DMS53 treated with DMSO at 0.1 percent for 48 hours (cell line): ENCODE measurements around the gene SORT1.
"Not testable (repeated sequence)": the region's sequence is repeated elsewhere in the genome, so short reads cannot be mapped to it uniquely, and the experiment has no call there.

ENCODE experiments used
- DNase-seq: peaks from one replicate; lab custom pipeline; 2025; ENCODE audit not compliant: unreplicated experiment; lab: John Stamatoyannopoulos, UW

The SORT1 gene

DNA sequence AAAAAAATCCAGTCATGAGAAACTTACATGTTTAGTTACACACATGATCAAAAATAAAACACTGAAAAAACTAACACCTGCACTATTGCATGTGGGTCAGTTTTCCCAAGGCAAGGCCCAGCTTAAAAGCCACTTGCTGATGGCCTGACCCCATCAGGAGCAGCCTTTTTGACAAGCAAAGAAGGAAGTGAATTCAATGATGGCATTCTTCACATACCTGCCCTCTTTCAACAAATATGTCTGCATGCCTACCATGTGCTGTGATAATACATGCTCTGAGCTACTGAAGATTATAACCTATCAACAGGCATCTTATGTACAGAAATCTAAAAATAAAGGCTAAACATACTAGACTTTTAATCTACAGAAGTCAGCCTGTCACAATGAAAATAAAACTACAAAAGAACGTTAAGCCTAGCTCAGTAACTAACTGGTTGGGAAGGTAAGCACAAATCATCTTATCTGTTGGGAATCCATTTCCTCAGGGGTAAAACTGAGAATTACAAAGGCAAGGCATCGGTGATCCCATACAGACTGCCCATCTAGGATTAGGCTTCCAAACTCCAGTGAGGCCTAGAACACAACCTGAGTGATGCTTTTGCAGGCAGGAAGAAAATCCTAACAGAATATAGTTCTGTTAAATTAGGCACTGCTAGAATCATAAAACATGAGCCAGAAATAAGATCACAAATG is 14.5 kb downstream of the SORT1 start:
- no peak for DNase-seq

DNA sequence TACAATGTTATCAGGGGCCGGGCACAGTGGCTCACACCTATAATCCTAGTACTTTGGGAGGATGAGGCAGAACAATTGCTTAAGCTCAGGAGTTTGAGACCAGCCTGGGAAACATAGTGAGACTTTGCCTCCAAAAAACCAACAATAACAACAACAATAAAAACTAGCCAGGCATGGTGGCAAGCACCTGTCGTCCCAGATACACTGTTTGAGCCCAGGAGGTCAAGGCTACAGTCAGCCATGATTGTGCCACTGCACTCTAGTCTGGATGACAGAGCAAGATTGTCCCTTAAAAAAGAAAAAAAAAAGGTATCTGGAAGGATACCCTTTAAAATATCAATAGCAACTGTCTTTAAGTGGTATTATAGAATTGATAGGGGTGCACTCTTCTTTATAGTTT is 16.1 kb downstream of the SORT1 start:
- no peak for DNase-seq

DNA sequence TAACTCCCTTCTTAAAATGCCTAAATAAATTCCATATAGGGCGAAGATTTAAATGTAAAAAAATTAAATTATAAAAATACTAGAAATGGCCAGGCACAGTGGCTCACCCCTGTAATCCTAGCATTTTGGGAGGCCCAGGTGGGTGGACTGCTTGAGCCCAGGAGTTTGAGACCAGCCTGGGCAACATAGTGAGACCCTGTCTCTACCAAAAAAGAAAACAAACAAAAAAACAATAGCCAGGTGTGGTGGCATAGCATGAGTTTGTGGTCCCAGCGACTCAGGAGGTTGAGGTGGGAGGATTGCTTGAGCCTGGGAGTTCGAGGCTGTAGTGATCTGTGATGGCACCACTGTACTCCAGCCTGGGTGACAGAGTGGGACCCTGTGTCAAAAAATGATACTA is 17.8 kb downstream of the SORT1 start:
- no peak for DNase-seq

DNA sequence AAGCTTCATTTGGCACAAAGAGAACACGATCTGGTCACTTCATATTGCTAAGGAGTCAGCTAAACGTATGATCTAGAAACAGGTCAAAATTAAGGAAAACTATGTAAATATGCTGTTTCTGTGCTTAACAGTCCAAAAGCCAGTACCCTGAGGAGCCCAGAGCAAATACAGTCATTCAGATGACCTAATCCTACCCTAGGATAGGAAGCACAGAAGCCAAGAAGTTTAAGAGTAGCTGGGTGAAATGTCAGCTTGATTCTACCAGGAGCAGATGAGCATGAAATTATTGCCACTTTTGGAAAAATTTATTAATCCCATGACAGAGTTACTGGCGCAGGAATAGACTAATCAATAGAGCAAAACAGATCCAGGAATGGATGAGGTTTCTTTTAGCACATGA is 18.3 kb downstream of the SORT1 start:
- no peak for DNase-seq

DNA sequence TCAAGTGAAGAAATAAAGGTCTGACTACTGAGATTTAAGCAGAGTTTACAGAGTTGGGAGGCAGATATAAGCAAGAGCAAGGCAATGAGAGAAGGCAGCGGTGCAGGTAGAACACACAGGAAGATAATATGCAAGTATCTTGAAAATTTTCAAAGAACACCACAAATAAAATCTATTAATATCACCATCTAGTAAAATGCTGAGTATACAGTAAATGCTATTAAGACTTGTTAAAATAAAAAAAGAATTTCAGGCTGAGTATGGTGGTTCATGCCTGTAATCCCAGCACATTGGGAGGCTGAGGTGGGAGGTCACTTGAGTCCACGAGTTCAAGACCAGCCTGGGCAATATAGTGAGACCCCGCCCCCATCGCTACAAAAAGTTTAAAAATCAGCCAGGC is 20.0 kb downstream of the SORT1 start:
- DNase-seq: no peak

DNA sequence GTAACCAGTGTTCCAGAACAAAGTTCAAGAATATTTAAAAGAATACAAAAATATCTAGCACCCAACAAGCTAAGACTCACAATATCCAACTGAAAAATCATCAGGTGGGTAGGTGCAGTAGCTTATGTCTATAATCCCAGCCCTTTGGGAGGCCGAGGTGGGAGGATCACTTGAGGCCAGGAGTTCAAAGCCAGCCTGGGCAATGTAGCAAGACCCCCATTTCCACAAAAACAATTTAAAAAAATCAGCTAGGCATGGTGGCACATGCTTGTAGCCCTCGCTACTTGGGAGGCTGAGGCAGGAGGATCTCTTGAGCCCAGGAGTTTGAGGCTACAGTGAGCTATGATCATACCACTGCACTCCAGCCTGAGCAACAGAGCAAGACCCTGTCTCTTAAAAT is 24.0 kb downstream of the SORT1 start:
- DNase-seq: not testable (repeated sequence)

DNA sequence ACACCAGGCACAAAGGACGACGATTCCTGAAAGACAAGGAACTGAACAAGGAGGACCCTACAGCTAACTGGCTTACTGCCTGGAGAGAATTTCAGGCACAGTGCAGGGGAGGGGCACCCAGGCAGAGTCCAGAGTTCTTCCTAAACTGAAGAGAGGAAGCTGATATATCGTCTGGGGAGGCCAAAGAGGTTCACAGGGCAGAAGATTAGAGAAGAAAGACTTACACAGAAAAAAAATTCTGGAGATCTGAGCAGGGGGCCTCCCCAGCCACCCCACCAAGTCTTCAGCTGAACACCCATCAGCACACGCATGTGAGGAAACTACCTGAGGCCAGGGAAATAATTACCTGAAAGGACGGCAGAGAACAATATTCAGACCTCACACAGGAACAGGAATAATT is 24.6 kb downstream of the SORT1 start:
- no peak for DNase-seq

DNA sequence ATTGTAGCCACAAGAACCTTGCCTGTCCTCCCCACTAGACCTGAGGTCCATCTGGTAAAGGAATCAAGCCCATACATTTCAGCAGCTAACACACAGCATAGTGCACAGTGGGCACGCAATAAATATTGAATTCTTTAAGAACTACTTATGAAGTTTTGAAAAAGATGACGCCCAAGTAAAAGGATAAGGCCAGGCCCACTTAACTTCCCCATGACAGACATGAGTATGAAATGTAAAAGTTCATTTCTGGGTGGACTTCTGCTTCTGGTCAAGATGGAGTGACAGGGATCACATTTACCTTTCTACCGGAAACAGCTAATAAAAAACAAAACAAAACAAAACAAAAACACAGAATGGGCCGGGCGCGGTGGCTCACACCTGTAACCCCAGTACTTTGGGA is 25.4 kb downstream of the SORT1 start:
- no peak for DNase-seq

DNA sequence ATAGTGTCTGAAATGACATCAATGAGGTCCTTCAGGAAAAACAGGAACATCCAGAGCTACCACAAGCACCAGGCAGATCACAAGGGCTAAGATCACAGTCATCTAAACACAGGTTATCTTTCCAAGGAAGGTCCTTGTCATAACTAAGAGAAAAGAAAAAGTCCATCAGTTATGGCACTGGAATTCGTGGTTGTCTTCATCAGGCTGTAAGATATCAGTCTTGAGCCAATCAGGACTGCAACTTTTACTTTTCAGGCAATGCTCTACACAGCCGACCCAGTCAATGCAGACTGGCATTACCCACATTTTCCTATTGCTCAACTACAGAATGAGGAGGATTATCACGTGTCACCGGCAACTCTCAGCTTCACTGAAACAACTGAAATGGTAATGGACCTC is 26.4 kb downstream of the SORT1 start:
- no peak for DNase-seq

DNA sequence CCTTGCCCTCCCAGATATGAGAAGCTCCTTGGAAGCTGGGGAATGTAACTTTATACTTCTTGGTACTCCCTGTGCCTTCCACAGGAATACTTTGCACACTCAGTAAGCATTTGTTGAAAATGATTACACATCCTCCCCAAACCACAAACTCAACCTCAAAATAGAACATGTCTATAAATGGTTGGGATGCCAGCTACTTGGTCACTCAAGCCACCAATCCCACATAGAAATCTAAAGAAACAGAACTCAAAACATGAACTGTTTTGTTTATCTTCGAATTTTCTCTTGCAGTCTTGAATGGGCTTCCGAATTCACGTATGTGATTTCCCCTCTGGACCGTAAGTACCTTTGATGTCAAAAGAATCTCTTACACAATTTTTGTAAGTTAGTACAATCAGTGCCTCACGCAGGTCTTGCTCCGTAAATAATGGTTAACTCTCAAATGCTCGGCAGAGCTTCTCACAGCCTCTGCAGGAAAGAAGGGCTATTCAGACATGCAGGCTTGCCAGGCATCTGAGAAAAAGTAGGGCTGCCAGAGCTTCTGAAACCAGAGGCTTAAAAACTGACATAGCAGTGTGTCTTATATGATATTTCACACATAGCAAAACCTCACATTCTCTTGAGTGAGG is 26.9 kb downstream of the SORT1 start:
- no peak for DNase-seq

DNA sequence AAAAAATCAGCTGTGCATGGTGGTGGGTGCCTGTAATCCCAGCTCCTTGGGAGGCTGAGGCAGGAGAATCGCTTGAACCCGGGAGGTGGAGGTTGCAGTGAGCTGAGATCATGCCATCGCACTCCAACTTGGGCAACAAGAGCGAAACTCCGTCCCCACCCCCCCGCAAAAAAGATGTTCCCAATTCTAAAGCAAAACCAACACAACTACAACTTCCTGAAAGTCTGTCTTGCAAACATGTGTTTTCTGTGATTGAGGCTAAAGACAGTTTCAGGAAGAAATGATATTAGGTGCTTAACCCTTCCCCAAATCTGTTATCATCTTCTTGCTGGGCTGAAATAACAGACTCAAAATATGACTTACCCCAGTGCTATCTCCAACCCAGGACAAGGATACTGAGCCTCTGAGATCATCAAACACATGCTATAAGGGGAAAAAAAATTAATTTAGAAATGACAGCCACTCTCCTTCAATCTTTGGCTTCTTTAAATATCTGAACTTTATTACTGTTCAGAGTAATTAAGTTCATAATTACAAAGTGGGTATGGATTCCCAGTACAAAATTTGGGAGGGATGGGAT is 28.5 kb downstream of the SORT1 start:
- DNase-seq: no peak

DNA sequence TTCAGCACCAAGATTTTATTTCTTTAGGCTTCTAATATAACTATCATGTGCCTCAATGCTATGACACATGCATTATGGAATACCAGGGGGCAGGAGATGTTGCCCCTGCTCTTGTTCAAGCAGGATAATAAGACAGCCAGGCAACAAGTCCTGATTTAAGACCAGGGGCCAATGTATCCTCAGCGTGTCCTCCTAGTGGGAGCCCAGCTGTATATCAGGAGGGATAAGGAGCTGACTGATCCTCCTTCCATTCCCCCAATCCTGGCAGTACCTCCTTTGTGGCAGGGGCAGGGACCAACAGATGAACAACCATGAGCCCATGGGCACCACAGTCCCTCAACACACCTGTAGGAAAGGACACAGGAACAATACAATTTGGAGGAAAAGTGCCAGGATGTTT is 29.3 kb downstream of the SORT1 start:
- no peak for DNase-seq

DNA sequence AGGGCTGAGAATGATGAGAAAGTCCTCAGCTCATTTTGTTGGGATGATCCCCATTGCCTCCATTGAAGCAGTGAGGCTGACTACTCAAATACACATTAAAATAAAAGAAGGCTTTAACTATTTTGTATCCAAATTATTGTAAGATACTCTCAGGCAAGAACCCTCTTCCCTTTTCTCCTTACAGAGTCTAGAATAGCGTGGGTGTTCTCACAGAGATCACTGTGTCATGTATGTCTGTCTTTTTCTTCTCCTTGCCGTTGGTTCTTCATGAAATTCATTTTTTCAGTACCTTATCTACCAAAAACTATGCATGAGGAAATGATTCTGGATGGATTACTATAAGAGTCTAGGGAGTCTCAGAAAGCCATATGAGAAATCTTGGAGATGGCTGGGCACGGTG is 30.1 kb downstream of the SORT1 start:
- no peak for DNase-seq

DNA sequence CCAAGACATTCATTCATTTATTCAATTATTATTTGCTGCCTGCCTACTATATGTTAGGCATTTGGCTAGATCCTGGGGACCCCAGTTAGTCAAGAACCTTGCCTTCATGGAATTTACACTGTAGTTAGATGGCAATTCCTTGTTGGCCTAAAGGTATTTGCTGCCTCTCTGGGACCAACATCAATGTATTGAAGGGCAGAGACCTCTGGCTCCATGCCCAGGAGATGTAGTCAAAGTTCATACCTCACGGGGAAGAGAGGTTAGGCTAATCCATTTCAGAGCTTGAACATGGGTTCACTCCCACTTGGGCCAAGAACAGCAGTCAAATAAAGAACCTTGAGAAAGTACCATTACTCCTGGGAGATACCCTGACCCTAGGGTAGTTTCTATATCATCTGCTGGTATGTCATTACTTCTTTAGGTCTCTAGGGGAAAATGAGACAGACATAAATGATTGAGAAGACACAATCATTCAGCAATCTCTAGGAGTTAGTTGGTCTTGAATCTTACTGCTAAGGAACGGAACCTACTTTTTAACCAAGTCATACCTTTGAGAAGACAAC is 32.0 kb downstream of the SORT1 start:
- DNase-seq: no peak

DNA sequence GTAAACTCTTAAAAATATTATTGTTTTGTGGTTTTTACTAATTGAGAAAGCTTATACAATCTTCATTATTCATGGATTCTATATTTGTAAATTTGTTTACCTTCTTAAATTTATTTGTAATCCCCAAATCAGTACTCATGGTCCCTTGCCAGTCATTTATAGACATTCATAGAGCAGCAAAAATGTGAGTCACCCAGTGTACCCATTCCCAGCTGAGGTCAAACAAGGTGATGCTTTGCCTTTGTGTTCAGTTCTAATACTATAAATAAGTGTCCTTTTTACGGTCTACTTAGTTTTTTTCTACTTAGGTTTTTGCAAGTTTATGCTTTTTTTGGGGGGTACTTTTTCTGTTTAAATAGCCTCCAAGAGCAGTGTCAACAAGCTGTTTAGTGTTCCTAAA is 36.1 kb downstream of the SORT1 start:
- no peak for DNase-seq

DNA sequence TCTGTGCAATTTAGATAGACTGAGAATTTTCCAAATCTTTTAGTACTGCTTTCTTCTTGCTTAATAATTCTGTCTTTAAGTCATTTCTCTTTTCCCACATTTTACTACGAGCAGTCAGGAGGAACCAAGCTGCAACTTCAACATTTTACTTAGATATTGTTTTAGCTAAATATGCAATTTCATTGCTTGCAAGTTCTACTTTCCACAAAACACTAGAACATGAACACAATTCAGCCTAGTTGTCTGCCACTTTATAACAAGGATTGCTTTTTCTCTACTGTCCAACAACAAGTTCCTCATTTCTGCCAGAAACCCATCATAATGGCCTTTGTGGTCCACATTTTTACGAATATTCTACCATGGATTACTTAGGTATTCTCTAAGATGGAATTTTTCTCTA is 36.6 kb downstream of the SORT1 start:
- no peak for DNase-seq

DNA sequence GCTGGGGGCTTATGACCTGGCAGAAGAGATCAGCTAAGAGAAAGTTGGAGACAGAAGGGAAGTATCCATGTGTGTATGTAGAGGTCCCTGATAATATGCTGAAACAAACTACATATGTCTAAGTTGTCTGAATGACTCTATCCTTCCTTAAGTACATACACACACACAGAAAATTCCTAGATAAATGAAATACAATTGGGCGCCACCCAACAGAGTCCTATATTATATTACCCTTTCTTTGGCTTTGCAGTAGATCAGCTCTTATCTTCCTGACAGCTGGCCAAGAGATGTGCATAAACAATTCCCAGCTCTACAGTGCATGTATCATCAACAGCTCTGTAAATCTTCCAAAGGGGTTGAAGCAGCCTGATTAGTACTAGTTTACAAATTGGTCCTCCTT is 40.1 kb downstream of the SORT1 start:
- no peak for DNase-seq

DNA sequence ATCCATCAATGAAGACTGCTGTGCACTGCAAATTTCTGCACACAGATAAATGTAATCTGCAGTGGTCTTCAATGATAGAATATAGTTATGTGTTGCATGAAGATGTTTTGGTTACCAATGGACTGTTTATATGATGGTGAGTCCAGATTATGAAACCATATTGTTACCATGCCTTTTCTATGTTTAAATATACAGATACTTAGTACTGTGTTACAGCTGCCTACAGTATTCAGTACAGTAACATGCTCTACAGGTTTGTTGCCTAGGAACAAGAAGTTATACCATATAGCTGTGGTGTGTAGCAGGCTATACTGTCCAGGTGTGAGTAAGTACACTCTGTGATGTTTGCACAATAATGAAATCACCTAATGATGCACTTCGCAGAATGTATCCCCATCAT is 40.8 kb downstream of the SORT1 start:
- no peak for DNase-seq

DNA sequence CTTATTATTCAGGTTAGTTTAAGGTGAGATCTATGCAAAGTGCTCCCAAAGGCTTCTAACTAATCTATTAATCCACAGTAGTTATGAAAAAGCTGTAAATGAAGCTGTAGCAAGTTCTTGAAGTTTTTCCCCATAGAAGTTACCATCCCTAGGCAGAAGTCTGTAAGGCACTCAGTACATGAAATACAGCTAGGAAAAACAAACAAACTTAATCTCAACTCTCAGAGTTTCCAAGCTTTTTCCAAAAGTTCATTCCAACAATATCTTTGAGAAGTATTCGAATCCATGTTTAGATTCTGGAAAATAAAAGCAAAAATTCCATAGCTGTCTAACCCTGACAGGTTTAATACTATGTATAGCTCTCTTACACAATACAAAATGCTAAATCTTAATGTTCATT is 41.2 kb downstream of the SORT1 start:
- DNase-seq: no peak

DNA sequence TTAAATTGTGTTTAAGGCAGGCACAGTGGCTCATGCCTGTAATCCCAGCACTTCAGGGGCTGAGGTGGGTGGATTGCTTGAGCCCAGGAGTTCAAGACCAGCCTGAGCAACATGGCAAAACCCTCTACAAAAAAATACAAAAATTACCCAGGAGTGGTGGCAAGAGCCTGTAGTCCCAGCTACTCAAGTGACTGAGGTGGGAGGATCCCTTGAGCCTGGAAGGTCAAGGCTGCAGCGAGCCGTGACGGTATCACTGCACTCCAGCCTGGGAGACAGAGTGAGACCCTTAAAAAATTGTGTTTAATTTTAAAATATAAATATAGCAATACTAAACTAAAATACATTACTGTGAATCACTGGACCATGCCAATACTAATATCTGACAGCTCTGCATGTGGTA is 42.8 kb downstream of the SORT1 start:
- no peak for DNase-seq

DNA sequence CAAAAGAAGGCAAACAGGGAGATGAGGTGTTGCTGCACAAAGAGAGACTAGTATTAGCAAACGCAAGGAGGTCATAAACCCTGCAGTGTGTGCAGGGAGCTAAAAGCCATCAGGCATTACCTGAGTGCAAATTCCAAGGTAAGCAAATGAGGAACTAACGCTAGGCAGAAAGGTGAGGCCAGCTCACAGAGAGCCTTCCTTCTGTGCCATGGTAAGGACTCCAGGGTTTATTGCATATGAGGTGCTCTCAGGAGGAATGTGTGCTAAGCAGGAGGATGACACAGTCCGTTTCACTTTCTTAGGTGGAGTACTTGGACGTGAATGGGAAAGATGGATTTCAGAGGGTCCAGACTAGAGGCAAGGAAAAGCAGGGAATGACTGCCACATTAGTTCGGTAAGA is 46.3 kb downstream of the SORT1 start:
- DNase-seq: no peak

DNA sequence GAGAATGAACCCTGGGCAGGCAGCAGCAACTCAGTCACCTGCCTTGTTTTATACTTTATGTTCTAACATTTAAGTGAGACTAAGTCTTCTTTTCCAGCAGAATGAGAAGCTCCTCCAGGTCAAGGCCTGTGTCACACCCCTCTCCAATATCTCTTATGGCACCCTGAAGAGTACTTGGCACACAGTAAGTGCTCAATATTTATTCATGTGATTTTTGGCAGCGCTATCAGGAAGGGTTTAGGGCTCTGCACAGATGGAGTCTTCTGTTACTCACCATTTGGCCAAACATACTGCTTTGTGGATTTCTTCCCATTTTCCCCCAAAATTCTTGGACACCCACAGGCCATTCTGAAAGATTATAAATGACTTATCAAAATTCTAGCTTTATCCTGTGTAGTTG is 47.1 kb downstream of the SORT1 start:
- no peak for DNase-seq

DNA sequence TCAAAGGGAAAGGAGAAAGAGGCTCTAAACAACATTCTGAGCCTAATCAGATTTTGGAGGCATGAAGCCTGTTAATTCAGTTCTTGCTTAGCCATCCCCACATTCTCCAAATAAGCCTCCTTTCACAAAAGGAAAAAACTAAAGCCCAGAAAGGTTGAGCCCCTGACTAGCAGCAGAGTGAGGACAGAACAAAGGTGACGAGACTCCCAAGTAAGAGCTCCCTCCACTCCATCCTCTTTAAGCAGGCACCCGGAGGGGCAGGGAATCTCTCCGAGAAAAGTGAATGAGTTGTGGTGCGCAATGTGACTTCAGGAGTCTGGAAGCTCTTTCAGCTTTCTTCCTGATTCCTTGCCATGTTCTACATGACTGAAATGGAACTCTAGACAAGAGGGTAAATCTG is 47.5 kb downstream of the SORT1 start:
- DNase-seq: no peak
